ENCODE data around the gene CORO1C.
"Not testable (repeated sequence)": the region's sequence is repeated elsewhere in the genome, so short reads cannot be mapped to it uniquely, and the experiment has no call there.

Gene CORO1C

GRCh38 chr12:108620236-108620879 is 111.0 kb downstream of the CORO1C start:
- DNase-seq (ENCODE audit: low read depth) = peak; percentile 80
- H3K4me3 ChIP-seq (ENCODE audit: low read length) = no peak overlapping the region
- TF ChIP-seq CTCF (conservative IDR thresholded peaks at IDR 0.05; ENCODE audit: low read length) = no peak

GRCh38 chr12:108619369-108620160 is 111.8 kb downstream of the CORO1C start:
- TF ChIP-seq CTCF (conservative IDR thresholded peaks at IDR 0.05; ENCODE audit: low read length) = no peak
- H3K4me3 ChIP-seq (ENCODE audit: low read length) = no peak overlapping the region
- no peak for DNase-seq (ENCODE audit: low read depth)

GRCh38 chr12:108618953-108619274 is 112.4 kb downstream of the CORO1C start:
- not testable (repeated sequence) for H3K4me3 ChIP-seq (ENCODE audit: low read length); DNase-seq (ENCODE audit: low read depth)

GRCh38 chr12:108618079-108618952 is 113.0 kb downstream of the CORO1C start:
- TF ChIP-seq CTCF (conservative IDR thresholded peaks at IDR 0.05; ENCODE audit: low read length) = peak; percentile 92
- H3K4me3 ChIP-seq (ENCODE audit: low read length) = no peak overlapping the region
- peak; percentile 85 for DNase-seq (ENCODE audit: low read depth)

GRCh38 chr12:108616941-108617858 is 114.1 kb downstream of the CORO1C start:
- DNase-seq (ENCODE audit: low read depth) = peak; percentile 49
- H3K4me3 ChIP-seq (ENCODE audit: low read length) = no peak overlapping the region
- no peak for TF ChIP-seq CTCF (conservative IDR thresholded peaks at IDR 0.05; ENCODE audit: low read length)

- DNase-seq (ENCODE audit: low read depth) = no peak
- TF ChIP-seq CTCF (conservative IDR thresholded peaks at IDR 0.05; ENCODE audit: low read length) = no peak
- no peak overlapping the region for H3K4me3 ChIP-seq (ENCODE audit: low read length)
Measured at GRCh38 chr12:108616359-108616758, 115.0 kb downstream of the CORO1C start.
